ENCODE measurements around the gene OAS2.

DNA sequence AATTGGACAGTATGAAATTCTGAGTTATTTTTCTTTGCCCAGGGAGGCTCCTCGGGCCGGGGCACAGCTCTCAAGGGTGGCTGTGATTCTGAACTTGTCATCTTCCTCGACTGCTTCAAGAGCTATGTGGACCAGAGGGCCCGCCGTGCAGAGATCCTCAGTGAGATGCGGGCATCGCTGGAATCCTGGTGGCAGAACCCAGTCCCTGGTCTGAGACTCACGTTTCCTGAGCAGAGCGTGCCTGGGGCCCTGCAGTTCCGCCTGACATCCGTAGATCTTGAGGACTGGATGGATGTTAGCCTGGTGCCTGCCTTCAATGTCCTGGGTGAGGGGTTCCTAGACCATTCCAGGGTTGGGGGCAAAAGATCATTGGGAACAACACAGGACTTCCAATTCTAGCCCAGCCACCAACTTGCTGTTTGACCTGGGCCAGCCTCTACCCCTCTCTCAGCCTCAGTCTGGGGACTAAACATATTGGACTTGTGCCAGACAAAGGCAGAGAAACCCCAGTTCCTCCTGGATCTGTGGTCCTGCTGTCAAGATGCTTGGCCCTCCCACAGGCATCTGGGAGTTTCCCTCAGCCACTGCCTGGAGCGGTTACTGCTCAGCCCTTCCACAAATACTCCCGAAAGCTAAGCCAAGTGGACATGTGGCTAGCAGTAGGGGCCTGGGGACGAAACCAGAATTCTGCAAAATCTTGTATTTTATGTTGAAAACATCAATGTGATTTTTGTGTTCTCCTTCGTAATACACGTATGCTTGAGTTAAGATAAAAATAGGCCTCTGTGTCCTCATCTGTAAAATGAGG lies 36.6 kb upstream of the OAS2 start:
- TF ChIP-seq, protein P1, sequence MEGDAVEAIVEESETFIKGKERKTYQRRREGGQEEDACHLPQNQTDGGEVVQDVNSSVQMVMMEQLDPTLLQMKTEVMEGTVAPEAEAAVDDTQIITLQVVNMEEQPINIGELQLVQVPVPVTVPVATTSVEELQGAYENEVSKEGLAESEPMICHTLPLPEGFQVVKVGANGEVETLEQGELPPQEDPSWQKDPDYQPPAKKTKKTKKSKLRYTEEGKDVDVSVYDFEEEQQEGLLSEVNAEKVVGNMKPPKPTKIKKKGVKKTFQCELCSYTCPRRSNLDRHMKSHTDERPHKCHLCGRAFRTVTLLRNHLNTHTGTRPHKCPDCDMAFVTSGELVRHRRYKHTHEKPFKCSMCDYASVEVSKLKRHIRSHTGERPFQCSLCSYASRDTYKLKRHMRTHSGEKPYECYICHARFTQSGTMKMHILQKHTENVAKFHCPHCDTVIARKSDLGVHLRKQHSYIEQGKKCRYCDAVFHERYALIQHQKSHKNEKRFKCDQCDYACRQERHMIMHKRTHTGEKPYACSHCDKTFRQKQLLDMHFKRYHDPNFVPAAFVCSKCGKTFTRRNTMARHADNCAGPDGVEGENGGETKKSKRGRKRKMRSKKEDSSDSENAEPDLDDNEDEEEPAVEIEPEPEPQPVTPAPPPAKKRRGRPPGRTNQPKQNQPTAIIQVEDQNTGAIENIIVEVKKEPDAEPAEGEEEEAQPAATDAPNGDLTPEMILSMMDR (conservative IDR thresholded peaks at IDR 0.05 in 1 of 2, IDR thresholded peaks at IDR 0.05 in 1 of 2; ENCODE audit: low read depth in 1 of 2, low read length in 2 of 2), result no peak
- TF ChIP-seq EZH2 (IDR thresholded peaks at IDR 0.05; ENCODE audit: low read length, missing control alignments), result no peak

Measured in fibroblast of lung (primary cell).